Hepatocyte (in vitro differentiated cells): Measurements from ENCODE around the gene DCDC1. TPM values are rescaled to one million over a fixed set of nuclear protein-coding genes. Genes with fewer than 3 reads are reported as not detected.

Experiments used
- DNase-seq: peaks from one replicate; pipeline ENCODE4 v3.0.0-alpha.2; 2016; ENCODE audit warnings: low spot score
- H2AFZ ChIP-seq: fragments of 200-600 bp; sonication (generic); 2 replicates; pipeline ENCODE4 v1.6.0; 2016; ENCODE audit warnings: antibody characterized with exemption, mild to moderate bottlenecking
- H3K27ac ChIP-seq: fragments of 200-600 bp; sonication (generic); 2 replicates; pipeline ENCODE4 v1.5.1; 2016; ENCODE audit warnings: mild to moderate bottlenecking
- H3K27me3 ChIP-seq: fragments of 200-600 bp; sonication (generic); 2 replicates; pipeline ENCODE4 v1.6.1; 2016
- H3K36me3 ChIP-seq: fragments of 200-600 bp; sonication (generic); replicated peaks from 2 replicates; pipeline ENCODE4 v1.5.1; 2016; ENCODE audit warnings: low read depth; ENCODE audit not compliant: insufficient read depth
- H3K4me1 ChIP-seq: fragments of 200-600 bp; sonication (generic); 2 replicates; pipeline ENCODE4 v1.5.1; 2016; ENCODE audit warnings: mild to moderate bottlenecking, moderate library complexity; ENCODE audit not compliant: insufficient read depth
- H3K4me2 ChIP-seq: fragments of 200-600 bp; sonication (generic); 2 replicates; pipeline ENCODE4 v1.6.0; 2016
- H3K4me3 ChIP-seq: fragments of 200-600 bp; sonication (generic); 2 replicates; pipeline ENCODE4 v1.5.1; 2016; ENCODE audit warnings: mild to moderate bottlenecking
- H3K79me2 ChIP-seq: fragments of 200-600 bp; sonication (generic); 2 replicates; pipeline ENCODE4 v1.6.0; 2017; ENCODE audit warnings: mild to moderate bottlenecking
- H3K9me2 ChIP-seq: fragments of 200-600 bp; sonication (generic); replicated peaks from 2 replicates; pipeline ENCODE4 v1.6.0; 2017; ENCODE audit warnings: mild to moderate bottlenecking; ENCODE audit not compliant: insufficient read depth
- H3K9me3 ChIP-seq: fragments of 200-600 bp; sonication (generic); 2 replicates; pipeline ENCODE4 v1.5.1; 2016; ENCODE audit warnings: low read depth, mild to moderate bottlenecking
- H4K20me1 ChIP-seq: fragments of 200-600 bp; sonication (generic); 2 replicates; pipeline ENCODE4 v1.6.0; 2016; ENCODE audit warnings: mild to moderate bottlenecking; ENCODE audit not compliant: insufficient read depth, poor library complexity, severe bottlenecking
- CTCF ChIP-seq: fragments of 200-600 bp; sonication (generic); IDR thresholded peaks from 2 replicates; pipeline ENCODE4 v1.5.1; 2016; ENCODE audit warnings: antibody characterized with exemption, mild to moderate bottlenecking; ENCODE audit not compliant: poor library complexity
- EZH2 ChIP-seq: fragments of 200-600 bp; sonication (generic); IDR thresholded peaks from 2 replicates; pipeline ENCODE4 v1.6.1; 2016; ENCODE audit warnings: antibody characterized with exemption, mild to moderate bottlenecking, borderline replicate concordance
- EZH2phosphoT487 ChIP-seq: fragments of 200-600 bp; sonication (generic); IDR thresholded peaks from one replicate; pipeline ENCODE4 v1.6.1; 2018; ENCODE audit warnings: antibody characterized with exemption, mild to moderate bottlenecking, low read depth, moderate library complexity; ENCODE audit not compliant: unreplicated experiment, severe bottlenecking
- WGBS: methylation state at CpG from one replicate; pipeline ENCODE4 v1.1.6; 2016; ENCODE audit warnings: low lambda C conversion rate; ENCODE audit errors: missing lambda C conversion rate; 5-methylcytosine and 5-hydroxymethylcytosine counted together
- polyA plus RNA-seq: library from polyadenylated mRNA; unstranded; fragments of >200 nt; fragmentation: Nextera tagmentation; extraction: Ambion mirVana; gene quantifications from 2 replicates; pipeline ENCODE4 v1.2.1, GENCODE V29; 2016
- total RNA-seq: library from RNA; depleted of rRNA; stranded (reverse); fragments of >200 nt; gene quantifications from 2 replicates; pipeline ENCODE4 v1.2.3, GENCODE V29; 2014

The DCDC1 gene
- total and polyA plus RNA-seq, 2 experiments from 2014 or later, result 0.63 to 1.9 TPM

- TF ChIP-seq EZH2phosphoT487 (no peak), CTCF (no peak), EZH2 (no peak)
- Histone ChIP-seq H2AFZ (no peak overlapping the region), H3K27ac (no peak overlapping the region), H3K79me2 (no peaks in the 10 kb centered on the region), H3K9me3 (no peaks in the 10 kb centered on the region), H3K27me3 (no peaks in the 10 kb centered on the region), H3K4me2 (no peak overlapping the region), H3K9me2 (no peaks in the 10 kb centered on the region), H3K4me3 (no peak overlapping the region), H4K20me1 (no peaks in the 10 kb centered on the region), H3K4me1 (no peaks in the 10 kb centered on the region), H3K36me3 (no peaks in the 10 kb centered on the region)
- DNase-seq, result no peak
- WGBS, result 90% methylated on average over 8 of the region's 8 CpGs
Measured at GRCh38 chr11:31173926-31174680, 195.4 kb downstream of the DCDC1 start.

GRCh38 chr11:31160504-31161422 is 208.8 kb downstream of the DCDC1 start:
- Histone ChIP-seq H3K27me3 (no peaks in the 10 kb centered on the region), H3K4me2 (no peak overlapping the region), H3K9me2 (no peaks in the 10 kb centered on the region), H3K4me3 (no peak overlapping the region), H3K9me3 (no peaks in the 10 kb centered on the region), H2AFZ (no peak overlapping the region), H3K79me2 (no peaks in the 10 kb centered on the region), H3K27ac (no peak overlapping the region), H3K36me3 (no peaks in the 10 kb centered on the region), H4K20me1 (no peaks in the 10 kb centered on the region), H3K4me1 (no peaks in the 10 kb centered on the region)
- TF ChIP-seq EZH2, result no peak
- TF ChIP-seq EZH2phosphoT487, result no peak
- no peak for TF ChIP-seq CTCF
- no peak for DNase-seq
- WGBS, result 91% methylated on average over 5 of the region's 5 CpGs

GRCh38 chr11:31150841-31151240 is 218.7 kb downstream of the DCDC1 start:
- TF ChIP-seq EZH2phosphoT487, result no peak
- no peak for TF ChIP-seq EZH2
- TF ChIP-seq CTCF, result no peak
- no peaks in the 10 kb centered on the region for H3K27me3 ChIP-seq
- H3K4me2 ChIP-seq, result no peak overlapping the region
- H3K27ac ChIP-seq, result no peak overlapping the region
- H3K9me3 ChIP-seq, result no peaks in the 10 kb centered on the region
- H3K4me1 ChIP-seq, result no peaks in the 10 kb centered on the region
- no peaks in the 10 kb centered on the region for H3K36me3 ChIP-seq
- H3K9me2 ChIP-seq, result no peaks in the 10 kb centered on the region
- no peaks in the 10 kb centered on the region for H4K20me1 ChIP-seq
- 92% methylated on average over 3 of the region's 3 CpGs for WGBS
- H3K79me2 ChIP-seq, result no peaks in the 10 kb centered on the region
- H3K4me3 ChIP-seq, result no peak overlapping the region
- DNase-seq, result no peak
- H2AFZ ChIP-seq, result no peak overlapping the region
